ENCODE data around the gene MAN1A2.
A peak's percentile ranks its signal among the peaks of the same experiment; 100 is the strongest.

MAN1A2 gene

GRCh38 chr1:117573386-117574023 lies 206.3 kb downstream of the MAN1A2 start (continued):
- no peak for TF ChIP-seq ZNF843 (tag by site-specific recombination; IDR thresholded peaks at IDR 0.05)
- no peak for TF ChIP-seq ZBTB49 (tag by site-specific recombination; IDR thresholded peaks at IDR 0.05; ENCODE audit: low read depth)
- no peak for TF ChIP-seq ZNF571 (tag by site-specific recombination; IDR thresholded peaks at IDR 0.05)

- no peaks in the 10 kb centered on the region for H3K9me3 ChIP-seq (ENCODE audit: control insufficient read depth, insufficient read depth, low read depth, low read length)
- H3K4me3 ChIP-seq (ENCODE audit: low read depth, low read length), result no peak overlapping the region
- H3K27ac ChIP-seq (ENCODE audit: extremely low read depth, low read depth, low read length), result no peak overlapping the region
- ChIA-PET CTCF (interaction anchor here (0.7 to 2.0 kb wide), 3 partner anchors 39 to 180 kb away, joined by 3 to 9 read pairs (median 6); no protein-coding TSS in a partner anchor), POLR2A (no interaction called here)
- no peaks in the 10 kb centered on the region for H3K36me3 ChIP-seq (ENCODE audit: control insufficient read depth in 2 of 2, insufficient read depth in 1 of 2, low read length in 2 of 2)
- TF ChIP-seq SALL2 (tag by site-specific recombination; IDR thresholded peaks at IDR 0.05; ENCODE audit: borderline replicate concordance) (no peak), ZNF670 (tag by site-specific recombination; IDR thresholded peaks at IDR 0.05; ENCODE audit: low read depth) (no peak), ZSCAN30 (tag by site-specific recombination; IDR thresholded peaks at IDR 0.05) (no peak), ZNF677 (tag by site-specific recombination; IDR thresholded peaks at IDR 0.05) (no peak), ZNF18 (tag by site-specific recombination; IDR thresholded peaks at IDR 0.05) (no peak), ZNF785 (tag by site-specific recombination; IDR thresholded peaks at IDR 0.05) (no peak), ZBTB8A (tag by site-specific recombination; IDR thresholded peaks at IDR 0.05) (no peak), ZNF585B (tag by site-specific recombination; IDR thresholded peaks at IDR 0.05) (no peak)
- H3K4me1 ChIP-seq (ENCODE audit: control insufficient read depth, insufficient read depth, low read length), result no peaks in the 10 kb centered on the region
Measured at GRCh38 chr1:117574161-117574835, 207.0 kb downstream of the MAN1A2 start.

- H3K4me1 ChIP-seq (ENCODE audit: control insufficient read depth, insufficient read depth, low read length), result no peaks in the 10 kb centered on the region
- H3K4me3 ChIP-seq (ENCODE audit: low read depth, low read length), result no peak overlapping the region
- CTCF ChIA-PET, result interaction anchor here (0.6 to 2.0 kb wide), 3 partner anchors 41 to 267 kb away, joined by 3 to 9 read pairs (median 6); no protein-coding TSS in a partner anchor
- H3K36me3 ChIP-seq (ENCODE audit: control insufficient read depth in 2 of 2, insufficient read depth in 1 of 2, low read length in 2 of 2), result no peaks in the 10 kb centered on the region
- no peaks in the 10 kb centered on the region for H3K9me3 ChIP-seq (ENCODE audit: control insufficient read depth, insufficient read depth, low read depth, low read length)
- no peak overlapping the region for H3K27ac ChIP-seq (ENCODE audit: extremely low read depth, low read depth, low read length)
- peak; percentile 56 for TF ChIP-seq KLF1 (tag by site-specific recombination; IDR thresholded peaks at IDR 0.05)
- TF ChIP-seq ZNF426 (tag by site-specific recombination; IDR thresholded peaks at IDR 0.05), result no peak
- peak; percentile 57; the same call in 1 of the 2 replicates for TF ChIP-seq SCRT1 (tag by site-specific recombination; IDR thresholded peaks at IDR 0.05; ENCODE audit: borderline replicate concordance)
- TF ChIP-seq SCRT2 (tag by site-specific recombination; IDR thresholded peaks at IDR 0.05), result peak; percentile 70
- POLR2A ChIA-PET, result no interaction called here
Measured at GRCh38 chr1:117575586-117576225, 208.5 kb downstream of the MAN1A2 start.
